Measurements from ENCODE around the gene OBSCN. TPM values are rescaled to one million over a fixed set of nuclear protein-coding genes. Genes with fewer than 3 reads are reported as not detected.

The OBSCN gene
- total and polyA plus RNA-seq, 2 donors (not counting 1 experiment from before 2014, with no cell fraction given) = 10.0 to 63.9 TPM

DNA sequence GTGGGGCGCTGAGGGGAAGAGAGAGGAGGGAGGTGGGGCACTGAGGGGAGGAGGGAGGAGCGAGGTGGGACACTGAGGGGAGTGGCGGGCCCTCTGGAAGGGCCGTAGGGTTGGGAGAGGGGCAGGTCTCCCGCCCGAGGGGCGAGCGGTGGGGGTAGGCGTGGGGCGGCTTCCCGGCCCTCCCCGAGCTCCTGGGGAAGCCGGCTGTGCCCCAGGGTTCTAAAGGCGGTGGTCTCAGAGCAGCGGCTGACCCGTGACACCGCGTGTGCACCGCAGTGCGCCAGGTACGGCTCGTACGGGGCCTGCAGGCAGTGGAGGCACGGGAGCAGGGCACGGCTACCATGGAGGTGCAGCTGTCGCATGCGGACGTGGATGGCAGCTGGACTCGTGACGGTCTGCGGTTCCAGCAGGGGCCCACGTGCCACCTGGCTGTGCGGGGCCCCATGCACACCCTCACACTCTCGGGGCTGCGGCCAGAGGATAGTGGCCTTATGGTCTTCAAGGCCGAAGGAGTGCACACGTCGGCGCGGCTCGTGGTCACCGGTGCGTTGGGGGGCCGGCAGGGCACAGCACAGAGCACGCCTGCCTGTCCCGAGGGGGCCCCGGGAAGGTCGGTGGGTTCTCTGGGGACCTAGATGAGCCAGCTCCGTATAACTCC lies 68.5 kb downstream of the OBSCN start:
- peak overlapping the region; percentile 76 for H3K9ac ChIP-seq (ENCODE audit: low read length)
- WGBS (ENCODE audit: insufficient coverage) = 34% methylated on average over 48 of the region's 49 CpGs
- H3K4me1 ChIP-seq (ENCODE audit: control insufficient read depth in 2 of 2, insufficient read depth in 2 of 2, low read length in 2 of 2) = peaks cover 5 to 19% of the 10 kb centered on the region in 2 donors
- H3K79me2 ChIP-seq (ENCODE audit: control insufficient read depth, insufficient read depth, low read length) = no peaks in the 10 kb centered on the region
- peaks cover 11% of the 10 kb centered on the region for H3K4me1 Mint-ChIP-seq
- no peaks in the 10 kb centered on the region for H3K27me3 Mint-ChIP-seq
- DNase-seq (no peak), ATAC-seq (ENCODE audit: low read depth) (peak; percentile 16)
- TF ChIP-seq CTCF (IDR thresholded peaks at IDR 0.05) (no peak), EZH2 (IDR thresholded peaks at IDR 0.05; ENCODE audit: borderline replicate concordance, insufficient read depth, low read depth, low read length, poor library complexity, severe bottlenecking) (no peak)
- CTCF ChIA-PET = interaction anchor here (0.9 to 1.5 kb wide), 3 partner anchors 46 to 111 kb away, joined by 3 to 4 read pairs (median 4); partner anchors contain the start of gene IBA57
- H3K4me3 ChIP-seq (ENCODE audit: control extremely low read depth in 1 of 5, extremely low read depth in 1 of 5, insufficient read depth in 1 of 5, low read depth in 2 of 5, low read length in 4 of 5) = peak overlapping the region in 4 of 5 experiments; percentile 55 to 73 (median 67)
- peak overlapping the region; percentile 90 for H3K4me2 ChIP-seq (replicated peaks; ENCODE audit: low read depth, low read length, poor library complexity, severe bottlenecking)
- intact Hi-C loops (cut with micrococcal nuclease) = loop anchor here (1.0 to 10.0 kb wide), 4 partner anchors 63 to 224 kb away; partner anchors contain the start of genes C1orf35 and MRPL55
- no peaks in the 10 kb centered on the region for H3K9me3 Mint-ChIP-seq (ENCODE audit: insufficient read depth)
- H3K27ac ChIP-seq (ENCODE audit: low read length in 2 of 2) = peak overlapping the region; percentile 18 to 26
- H3K27ac Mint-ChIP-seq = peak overlapping the region; percentile 53
- H4K20me1 ChIP-seq (ENCODE audit: control insufficient read depth, insufficient read depth, low read length, poor library complexity, severe bottlenecking) = no peaks in the 10 kb centered on the region
- peaks cover 0 to 2% of the 10 kb centered on the region in 2 experiments for H3K36me3 ChIP-seq (replicated peaks in 1 of 2; ENCODE audit: control extremely low read depth in 1 of 2, control insufficient read depth in 1 of 2, extremely low read depth in 1 of 2, insufficient read depth in 2 of 2, low read length in 1 of 2)
- H3K27me3 ChIP-seq (replicated peaks in 1 of 4; ENCODE audit: control extremely low read depth in 1 of 4, control insufficient read depth in 3 of 4, insufficient read depth in 4 of 4, low read length in 3 of 4) = no peaks in the 10 kb centered on the region
- peak overlapping the region; percentile 82 for H3K4me3 Mint-ChIP-seq
- H2AFZ ChIP-seq (ENCODE audit: insufficient read depth, low read depth, low read length, poor library complexity, severe bottlenecking) = peak overlapping the region; percentile 98
- POLR2A ChIA-PET = interaction anchor here (0.6 to 1.0 kb wide), 2 partner anchors 210 to 908 kb away, joined by 3 to 6 read pairs; no protein-coding TSS in a partner anchor
- H3K9me3 ChIP-seq (ENCODE audit: control extremely low read depth in 1 of 3, control insufficient read depth in 2 of 3, insufficient read depth in 1 of 3, low read length in 2 of 3) = peaks cover 0 to 2% (median 0%) of the 10 kb centered on the region in 3 donors
